NCI-H1105 treated with DMSO at 0.1 percent for 48 hours (cell line): Measurements from ENCODE around the gene TMEM139.

Source experiments
- DNase-seq: peaks from one replicate; lab custom pipeline; 2025; lab: John Stamatoyannopoulos, UW

TMEM139 gene

DNA sequence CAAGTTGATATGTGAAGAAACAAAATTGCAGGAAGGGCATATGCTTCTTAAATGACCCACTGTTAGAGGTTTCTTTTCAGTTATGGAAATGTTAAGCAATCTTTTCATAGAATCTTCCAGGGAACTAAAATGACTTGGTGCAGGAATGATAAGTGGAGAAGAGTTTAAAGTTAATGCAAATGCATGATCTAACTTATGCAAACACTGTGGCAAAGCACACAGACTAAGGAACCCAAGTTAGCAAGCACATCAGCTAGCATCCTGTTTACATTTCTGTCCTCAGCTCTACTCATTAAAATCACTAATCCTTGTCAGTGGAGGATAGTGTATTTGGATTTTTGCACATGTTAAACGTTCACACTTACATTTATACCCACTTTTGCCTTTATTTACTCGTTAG is 40.5 kb downstream of the TMEM139 start:
- DNase-seq = no peak

GRCh38 chr7:143327903-143328302 is 43.1 kb downstream of the TMEM139 start:
- no peak for DNase-seq

DNA sequence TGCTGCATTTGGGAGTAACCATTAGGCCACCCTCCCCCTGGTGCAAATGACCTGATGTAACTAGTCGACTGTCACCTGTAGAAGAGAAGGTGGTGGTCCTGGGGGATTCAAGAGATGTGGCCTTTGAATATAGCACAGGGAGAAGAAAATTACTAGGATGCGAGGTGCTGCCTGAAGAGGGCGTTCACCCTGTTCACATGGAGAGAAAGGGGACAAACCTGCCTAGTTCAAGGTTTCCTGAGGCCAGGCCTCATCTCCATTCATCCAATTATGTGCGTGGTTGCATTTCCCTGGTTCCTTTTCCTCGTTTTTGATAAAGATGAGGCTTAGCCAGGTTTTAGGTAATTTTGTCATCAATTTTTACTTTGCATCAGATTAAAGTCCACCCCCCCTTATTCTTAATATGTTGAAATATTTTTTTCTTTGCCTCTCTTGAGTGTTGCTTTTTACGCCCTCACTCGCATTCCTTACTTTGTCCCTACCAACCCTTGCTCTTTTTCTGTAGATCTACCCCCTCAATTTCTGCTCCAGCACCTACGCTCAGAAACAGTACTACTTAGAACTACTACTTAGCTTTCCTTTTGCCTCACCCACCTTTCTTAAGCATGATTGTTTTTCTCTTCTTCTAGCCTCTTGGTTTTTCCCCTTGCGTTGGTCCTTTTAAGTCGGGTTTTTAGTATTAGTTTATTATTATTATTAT is 44.9 kb downstream of the TMEM139 start:
- no peak for DNase-seq

GRCh38 chr7:143331179-143331801 is 46.5 kb downstream of the TMEM139 start:
- DNase-seq = no peak

GRCh38 chr7:143334244-143334643 is 49.5 kb downstream of the TMEM139 start:
- no peak for DNase-seq

- DNase-seq = no peak
These were observed 52.5 kb downstream of the TMEM139 start for GRCh38 chr7:143337216-143337615.
